HepG2 (cell line): ENCODE measurements around the gene NFKB2. TPM values are rescaled to one million over a fixed set of nuclear protein-coding genes. Genes with fewer than 3 reads are reported as not detected.

ENCODE experiments used
- EP300 ChIP-seq, 3 experiments: sonication (generic) in 1 of 3; formaldehyde crosslinking in 1 of 3; IDR thresholded peaks; 2 replicates each; pipeline versions ENCODE4 v1.5.1 to v1.6.1; 2011 to 2020; ENCODE audit warnings: low read depth in 2 of 3, low read length in 2 of 3, borderline replicate concordance in 1 of 3, improper control_type of control experiment in 1 of 3, mild to moderate bottlenecking in 1 of 3, missing genetic modification reagents in 1 of 3, moderate library complexity in 1 of 3
- GFI1 ChIP-seq: sonication (generic); formaldehyde crosslinking; IDR thresholded peaks from 2 replicates; pipeline ENCODE4 v1.5.0; 2020; ENCODE audit warnings: missing genetic modification reagents, mild to moderate bottlenecking, borderline replicate concordance
- HNRNPLL ChIP-seq: fragments of 200-400 bp; formaldehyde crosslinking; IDR thresholded peaks from 2 replicates; pipeline ENCODE4 v1.6.1; 2017; ENCODE audit warnings: mild to moderate bottlenecking, low read depth, low read length; ENCODE audit not compliant: poor library complexity, severe bottlenecking
- HOXD1 ChIP-seq: sonication (generic); formaldehyde crosslinking; IDR thresholded peaks from 2 replicates; pipeline ENCODE4 v1.5.0; 2020; ENCODE audit warnings: missing genetic modification reagents
- ISL2 ChIP-seq: sonication (generic); formaldehyde crosslinking; IDR thresholded peaks from 2 replicates; pipeline ENCODE4 v1.5.0; 2020; ENCODE audit warnings: missing genetic modification reagents
- JARID2 ChIP-seq: sonication (generic); formaldehyde crosslinking; IDR thresholded peaks from 2 replicates; pipeline ENCODE4 v1.8.1; 2023; ENCODE audit warnings: missing genetic modification reagents, inconsistent platforms; ENCODE audit not compliant: insufficient replicate concordance
- KLF11 ChIP-seq: IDR thresholded peaks from 2 replicates; pipeline ENCODE4 v1.6.1; 2016; ENCODE audit warnings: missing compliant biosample characterization
- KMT2B ChIP-seq: IDR thresholded peaks from 2 replicates; pipeline ENCODE4 v1.6.1; 2016; ENCODE audit warnings: missing genetic modification reagents, missing compliant biosample characterization
- LCORL ChIP-seq, 2 experiments: fragments of 450-650 bp in 1 of 2; sonication (generic) in 1 of 2; formaldehyde crosslinking in 1 of 2; IDR thresholded peaks; 2 replicates each; pipeline versions ENCODE4 v1.5.0 to v1.6.1; 2017 to 2020; ENCODE audit warnings: antibody characterized with exemption in 1 of 2, missing genetic modification reagents in 1 of 2
- MED13 ChIP-seq: sonication (generic); formaldehyde crosslinking; IDR thresholded peaks from 2 replicates; pipeline ENCODE4 v1.5.0; 2020; ENCODE audit warnings: missing genetic modification reagents
- NCOA5 ChIP-seq: sonication (generic); formaldehyde crosslinking; IDR thresholded peaks from 2 replicates; pipeline ENCODE4 v1.4.0; 2020; ENCODE audit warnings: missing genetic modification reagents
- PHF8 ChIP-seq: sonication (generic); formaldehyde crosslinking; IDR thresholded peaks from 2 replicates; pipeline ENCODE4 v1.5.0; 2020; ENCODE audit warnings: missing genetic modification reagents
- POLR2A ChIP-seq, 2 experiments: IDR thresholded peaks; 2 replicates each; pipeline ENCODE4 v1.6.1; 2011; ENCODE audit warnings: low read depth in 2 of 2, low read length in 2 of 2, mild to moderate bottlenecking in 1 of 2, moderate library complexity in 1 of 2; ENCODE audit not compliant: insufficient read depth in 1 of 2
- RNF2 ChIP-seq: fragments of 450-650 bp; conservative IDR thresholded peaks from 2 replicates; pipeline ENCODE4 v1.6.1; 2016; ENCODE audit warnings: low read depth
- SIN3A ChIP-seq: IDR thresholded peaks from 2 replicates; pipeline ENCODE4 v1.6.1; 2011; ENCODE audit warnings: low read depth, mild to moderate bottlenecking, control low read depth, low read length, borderline replicate concordance
- SRSF4 ChIP-seq: fragments of 200-400 bp; formaldehyde crosslinking; IDR thresholded peaks from one replicate; pipeline ENCODE4 v1.6.1; 2018; ENCODE audit warnings: mild to moderate bottlenecking, low read depth, low read length, moderate library complexity; ENCODE audit not compliant: poor library complexity, severe bottlenecking
- TAF1 ChIP-seq: sonication (generic); formaldehyde crosslinking; IDR thresholded peaks from 2 replicates; pipeline ENCODE4 v1.4.0; 2020; ENCODE audit warnings: missing genetic modification reagents
- ZMAT3 ChIP-seq: sonication (generic); formaldehyde crosslinking; conservative IDR thresholded peaks from 2 replicates; pipeline ENCODE4 v1.7.0; 2021; ENCODE audit warnings: missing genetic modification reagents
- ZNF138 ChIP-seq: sonication (generic); formaldehyde crosslinking; IDR thresholded peaks from 2 replicates; pipeline ENCODE4 v1.5.0; 2020; ENCODE audit warnings: mild to moderate bottlenecking, low read depth, missing genetic modification reagents
- ZNF235 ChIP-seq: sonication (generic); formaldehyde crosslinking; IDR thresholded peaks from 2 replicates; pipeline ENCODE4 v1.8.1; 2023; ENCODE audit warnings: mild to moderate bottlenecking, missing genetic modification reagents, borderline replicate concordance
- ZNF430 ChIP-seq: sonication (generic); formaldehyde crosslinking; IDR thresholded peaks from 2 replicates; pipeline ENCODE4 v1.9.0; 2021; ENCODE audit warnings: mild to moderate bottlenecking, missing genetic modification reagents
- ZNF432 ChIP-seq: sonication (generic); formaldehyde crosslinking; IDR thresholded peaks from 2 replicates; pipeline ENCODE4 v1.5.0; 2020; ENCODE audit warnings: missing genetic modification reagents, mild to moderate bottlenecking, borderline replicate concordance
- ZNF550 ChIP-seq: sonication (generic); formaldehyde crosslinking; IDR thresholded peaks from 2 replicates; pipeline ENCODE4 v1.4.0; 2020; ENCODE audit warnings: mild to moderate bottlenecking, missing genetic modification reagents, borderline replicate concordance
- ZNF629 ChIP-seq: sonication (generic); formaldehyde crosslinking; conservative IDR thresholded peaks from 2 replicates; pipeline ENCODE4 v1.5.0; 2020; ENCODE audit warnings: missing genetic modification reagents
- polyA plus RNA-seq, 8 experiments: library from polyadenylated mRNA; depleted of rRNA in 3 of 8; stranded (reverse) in 7 of 8; unstranded in 1 of 8; fragments of >200 nt; fragmentation: Illumina TruSeq in 4 of 8; extraction: Trizol in 4 of 8; gene quantifications; 2 replicates each; pipeline versions ENCODE4 v1.2.1 to v1.2.3, GENCODE V29; 2011 to 2016; ENCODE audit warnings: low read depth in 4 of 8, missing spikeins in 1 of 8, mixed read lengths in 1 of 8; ENCODE audit not compliant: insufficient read depth in 1 of 8
- total RNA-seq, 5 experiments: library from RNA; depleted of rRNA; stranded (reverse); fragments of >200 nt; fragmentation: Illumina TruSeq; extraction: Trizol; gene quantifications; 2 replicates each; pipeline ENCODE4 v1.2.3, GENCODE V29; 2016; ENCODE audit warnings: low read depth in 1 of 5
- TF ChIP-seq, protein P1 (sequence below): sonication (generic); formaldehyde crosslinking; conservative IDR thresholded peaks from 2 replicates; pipeline ENCODE4 v1.5.0; 2020; ENCODE audit warnings: missing genetic modification reagents
- TF ChIP-seq, protein P2 (sequence below): conservative IDR thresholded peaks from 2 replicates; pipeline ENCODE4 v1.6.1; 2018; ENCODE audit warnings: missing genetic modification reagents

Gene NFKB2
- total and polyA plus RNA-seq, 2 of the 13 experiments (the other 11 are each of a cell fraction or from before 2014, with no cell fraction given): 7.7 to 12.5 TPM

DNA sequence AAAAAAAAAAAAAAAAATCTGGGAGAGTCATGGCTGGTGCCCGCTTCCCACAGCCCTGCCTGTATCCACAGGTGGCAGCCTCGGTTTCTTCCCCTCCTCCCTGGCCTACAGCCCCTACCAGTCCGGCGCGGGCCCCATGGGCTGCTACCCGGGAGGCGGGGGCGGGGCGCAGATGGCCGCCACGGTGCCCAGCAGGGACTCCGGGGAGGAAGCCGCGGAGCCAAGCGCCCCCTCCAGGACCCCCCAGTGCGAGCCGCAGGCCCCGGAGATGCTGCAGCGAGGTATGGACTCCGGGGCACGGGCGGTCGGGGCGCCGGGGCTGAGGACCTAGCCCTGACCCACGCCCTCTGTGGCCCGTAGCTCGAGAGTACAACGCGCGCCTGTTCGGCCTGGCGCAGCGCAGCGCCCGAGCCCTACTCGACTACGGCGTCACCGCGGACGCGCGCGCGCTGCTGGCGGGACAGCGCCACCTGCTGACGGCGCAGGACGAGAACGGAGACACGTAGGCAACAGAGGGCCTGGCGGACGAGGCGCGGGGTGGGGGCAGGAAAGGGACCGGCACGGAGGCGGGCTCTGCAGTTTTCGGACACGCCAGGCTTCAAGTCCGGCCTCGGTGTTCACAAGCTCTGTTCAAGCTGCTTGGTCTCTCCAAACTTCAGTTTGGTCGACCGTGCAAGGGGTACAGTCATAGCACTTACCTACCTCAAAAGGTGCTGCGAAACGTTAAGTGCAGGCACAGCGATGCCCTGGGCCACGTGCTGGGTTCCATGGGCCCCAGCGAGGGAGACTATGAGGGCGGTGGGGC lies 3.9 kb downstream of the NFKB2 start (continued):
- TF ChIP-seq POLR2A (IDR thresholded peaks at IDR 0.05; ENCODE audit: insufficient read depth in 1 of 2, low read depth in 2 of 2, low read length in 2 of 2): peak in 1 of 2 experiments; percentile 62; a peak in 1 of 4 replicates
- peak; percentile 68 for TF ChIP-seq TAF1 (CRISPR knock-in tag)
- TF ChIP-seq HNRNPLL: peak; percentile 92
- peak; percentile 84 for TF ChIP-seq KMT2B (CRISPR knock-in tag)
- TF ChIP-seq ZNF138 (CRISPR knock-in tag): peak; percentile 94
- no peak for TF ChIP-seq ZNF432 (CRISPR knock-in tag)
- TF ChIP-seq GFI1 (CRISPR knock-in tag): peak; percentile 65; the same call in 1 of the 2 replicates
- no peak for TF ChIP-seq SRSF4
- no peak; the same call in 1 of the 2 replicates for TF ChIP-seq ISL2 (CRISPR knock-in tag)
- TF ChIP-seq RNF2: peak; percentile 58; the same call in 1 of the 2 replicates
- TF ChIP-seq HOXD1 (CRISPR knock-in tag): peak; percentile 78; the same call in 1 of the 2 replicates
- no peak for TF ChIP-seq NCOA5 (CRISPR knock-in tag)
- TF ChIP-seq ZMAT3 (CRISPR knock-in tag): no peak; the same call in 1 of the 2 replicates
- TF ChIP-seq KLF11 (CRISPR knock-in tag): peak; percentile 85; the same call in 1 of the 2 replicates
- TF ChIP-seq, protein P1, sequence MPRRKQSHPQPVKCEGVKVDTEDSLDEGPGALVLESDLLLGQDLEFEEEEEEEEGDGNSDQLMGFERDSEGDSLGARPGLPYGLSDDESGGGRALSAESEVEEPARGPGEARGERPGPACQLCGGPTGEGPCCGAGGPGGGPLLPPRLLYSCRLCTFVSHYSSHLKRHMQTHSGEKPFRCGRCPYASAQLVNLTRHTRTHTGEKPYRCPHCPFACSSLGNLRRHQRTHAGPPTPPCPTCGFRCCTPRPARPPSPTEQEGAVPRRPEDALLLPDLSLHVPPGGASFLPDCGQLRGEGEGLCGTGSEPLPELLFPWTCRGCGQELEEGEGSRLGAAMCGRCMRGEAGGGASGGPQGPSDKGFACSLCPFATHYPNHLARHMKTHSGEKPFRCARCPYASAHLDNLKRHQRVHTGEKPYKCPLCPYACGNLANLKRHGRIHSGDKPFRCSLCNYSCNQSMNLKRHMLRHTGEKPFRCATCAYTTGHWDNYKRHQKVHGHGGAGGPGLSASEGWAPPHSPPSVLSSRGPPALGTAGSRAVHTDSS: no peak
- peak; percentile 96 for TF ChIP-seq ZNF235 (CRISPR knock-in tag)
- peak in 1 of 2 experiments; percentile 15; a peak in 1 of 4 replicates for TF ChIP-seq EP300 (IDR thresholded peaks at IDR 0.05; ENCODE audit: low read depth in 2 of 2, low read length in 2 of 2)
- TF ChIP-seq EP300 (CRISPR knock-in tag; IDR thresholded peaks at IDR 0.05; ENCODE audit: borderline replicate concordance): no peak; the same call in 1 of the 2 replicates
- peak; percentile 25; the same call in 1 of the 2 replicates for TF ChIP-seq ZNF430 (CRISPR knock-in tag)
- no peak for TF ChIP-seq MED13 (CRISPR knock-in tag)
- TF ChIP-seq PHF8: peak; percentile 76
- TF ChIP-seq, protein P2, sequence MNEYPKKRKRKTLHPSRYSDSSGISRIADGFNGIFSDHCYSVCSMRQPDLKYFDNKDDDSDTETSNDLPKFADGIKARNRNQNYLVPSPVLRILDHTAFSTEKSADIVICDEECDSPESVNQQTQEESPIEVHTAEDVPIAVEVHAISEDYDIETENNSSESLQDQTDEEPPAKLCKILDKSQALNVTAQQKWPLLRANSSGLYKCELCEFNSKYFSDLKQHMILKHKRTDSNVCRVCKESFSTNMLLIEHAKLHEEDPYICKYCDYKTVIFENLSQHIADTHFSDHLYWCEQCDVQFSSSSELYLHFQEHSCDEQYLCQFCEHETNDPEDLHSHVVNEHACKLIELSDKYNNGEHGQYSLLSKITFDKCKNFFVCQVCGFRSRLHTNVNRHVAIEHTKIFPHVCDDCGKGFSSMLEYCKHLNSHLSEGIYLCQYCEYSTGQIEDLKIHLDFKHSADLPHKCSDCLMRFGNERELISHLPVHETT (CRISPR knock-in tag): peak; percentile 77; the same call in 1 of the 2 replicates
- TF ChIP-seq LCORL (IDR thresholded peaks at IDR 0.05): no peak
- TF ChIP-seq LCORL (CRISPR knock-in tag; IDR thresholded peaks at IDR 0.05): peak; percentile 90
- peak; percentile 53; the same call in 1 of the 2 replicates for TF ChIP-seq SIN3A
- TF ChIP-seq JARID2 (CRISPR knock-in tag): peak; percentile 89
- 0 out of 2 replicates have a peak, but pooled peaks have one; percentile 22 for TF ChIP-seq ZNF629 (CRISPR knock-in tag)
- no peak for TF ChIP-seq ZNF550 (CRISPR knock-in tag)
